A673 (cell line): ENCODE data around the gene FAM114A2. TPM values are rescaled to one million over a fixed set of nuclear protein-coding genes. Genes with fewer than 3 reads are reported as not detected.
"Not testable (repeated sequence)": the region's sequence is repeated elsewhere in the genome, so short reads cannot be mapped to it uniquely, and the experiment has no call there.

Source experiments
- BruUV-seq: library from RNA; stranded (reverse); fragments of 400-500 nt; replicated peaks from 2 replicates; lab custom pipeline; 2021; lab: Mats Ljungman, UMichigan
- CTCF ChIA-PET: fragments of 300-600 bp; sonication (Branson Sonifier 250); formaldehyde crosslinking; loops from one replicate; lab custom pipeline; 2022; ENCODE audit warnings: antibody characterized with exemption; lab: Charles Lee
- POLR2A ChIA-PET: fragments of 300-600 bp; sonication (Branson Sonifier 250); formaldehyde crosslinking; loops from one replicate; lab custom pipeline; 2022; ENCODE audit warnings: antibody characterized with exemption; ENCODE audit not compliant: low non-redundant PET; lab: Charles Lee
- DNase-seq: peaks from one replicate; pipeline ENCODE4 v3.0.0-alpha.2; 2015; ENCODE audit warnings: low spot score
- H3K27ac ChIP-seq: fragments of 200-600 bp; sonication (generic); 2 replicates; pipeline ENCODE4 v1.5.1; 2016; ENCODE audit warnings: mixed run types, low read depth, mild to moderate bottlenecking, mixed read lengths, antibody characterized with exemption, low read length; ENCODE audit not compliant: poor library complexity, severe bottlenecking
- H3K27me3 ChIP-seq: fragments of 200-600 bp; sonication (generic); replicated peaks from 2 replicates; pipeline ENCODE4 v1.6.1; 2017; ENCODE audit warnings: mixed run types, low read depth, mild to moderate bottlenecking, mixed read lengths, antibody characterized with exemption, low read length; ENCODE audit not compliant: insufficient read depth, poor library complexity
- H3K36me3 ChIP-seq: fragments of 200-600 bp; sonication (generic); 2 replicates; pipeline ENCODE4 v1.6.1; 2016; ENCODE audit warnings: mixed run types, mild to moderate bottlenecking, mixed read lengths, antibody characterized with exemption, low read length; ENCODE audit not compliant: insufficient read depth, poor library complexity, severe bottlenecking
- H3K4me1 ChIP-seq: fragments of 200-600 bp; sonication (generic); 2 replicates; pipeline ENCODE4 v1.6.1; 2017; ENCODE audit warnings: mixed run types, mild to moderate bottlenecking, mixed read lengths, antibody characterized with exemption, low read length; ENCODE audit not compliant: insufficient read depth, poor library complexity, severe bottlenecking
- H3K4me3 ChIP-seq: fragments of 200-600 bp; sonication (generic); 2 replicates; pipeline ENCODE4 v1.5.1; 2016; ENCODE audit warnings: low read depth, mixed run types, mild to moderate bottlenecking, mixed read lengths, low read length; ENCODE audit not compliant: poor library complexity, severe bottlenecking
- H3K9me3 ChIP-seq: fragments of 200-600 bp; sonication (generic); 2 replicates; pipeline ENCODE4 v1.6.1; 2016; ENCODE audit warnings: mixed run types, low read depth, mild to moderate bottlenecking, mixed read lengths, antibody characterized with exemption, low read length; ENCODE audit not compliant: poor library complexity, severe bottlenecking
- EZH2 ChIP-seq: fragments of 200-600 bp; sonication (generic); IDR thresholded peaks from 2 replicates; pipeline ENCODE4 v1.6.1; 2017; ENCODE audit warnings: borderline replicate concordance, low read depth, mild to moderate bottlenecking, mixed read lengths, antibody characterized with exemption, low read length; ENCODE audit not compliant: poor library complexity, severe bottlenecking
- intact Hi-C: fragments of 100-400 bp; cut with micrococcal nuclease; formaldehyde crosslinking; loops from one replicate; pipeline ENCODE4 v1.10.0; 2022; ENCODE audit not compliant: unreplicated experiment
- total RNA-seq: library from RNA; stranded (reverse); gene quantifications from 2 replicates; pipeline ENCODE4 v1.2.3, GENCODE V29; 2021
- TF ChIP-seq, protein P1 (sequence below): fragments of 300-800, 200-600 bp; sonication (generic); conservative IDR thresholded peaks from 2 replicates; pipeline ENCODE4 v1.5.1; 2017; ENCODE audit warnings: low read depth, mild to moderate bottlenecking, antibody characterized with exemption, low read length, moderate library complexity, mixed read lengths

Gene FAM114A2
- total RNA-seq, 1 experiment from 2014 or later, result 23.5 TPM

DNA sequence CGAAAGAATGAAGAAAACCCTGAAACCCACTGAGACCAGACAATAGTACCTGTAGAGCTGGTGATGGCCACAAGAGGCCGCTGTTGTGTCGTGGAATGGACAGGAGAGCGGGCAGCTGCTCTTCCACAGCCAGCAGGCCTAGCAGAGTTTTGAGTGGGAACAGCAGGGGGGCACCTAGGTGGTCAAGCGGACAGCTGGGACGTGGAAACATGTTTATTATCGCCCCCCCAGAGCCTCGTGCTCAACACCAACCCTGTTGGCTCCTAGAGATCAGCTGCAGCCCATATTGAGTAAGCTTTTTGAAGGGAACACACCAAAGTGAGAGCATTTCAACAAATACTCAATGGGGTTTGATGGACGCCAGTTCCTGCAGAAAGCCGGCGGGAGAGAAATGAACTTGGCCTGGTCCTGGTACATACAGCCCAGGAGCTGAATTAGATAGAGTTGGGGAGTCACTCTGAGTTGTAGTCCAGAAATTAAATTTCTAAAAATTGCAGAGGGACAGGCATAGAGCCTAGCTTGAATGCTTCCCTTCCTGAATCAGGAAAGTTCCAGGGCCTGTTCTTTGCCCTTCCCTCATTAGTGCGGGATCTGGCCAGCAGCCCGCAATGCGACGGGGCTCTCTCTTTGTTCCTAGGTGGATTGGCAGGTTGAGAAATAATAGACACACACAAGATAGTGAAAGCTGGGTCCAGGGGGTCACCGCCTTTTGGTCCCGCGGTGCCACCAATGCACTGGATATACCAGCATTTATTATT is 33.9 kb upstream of the FAM114A2 start:
- DNase-seq, result peak; percentile 78
- Histone ChIP-seq H3K27me3 (no peaks in the 10 kb centered on the region), H3K9me3 (no peaks in the 10 kb centered on the region), H3K4me1 (peaks cover 23% of the 10 kb centered on the region), H3K27ac (no peak overlapping the region), H3K4me3 (no peak overlapping the region), H3K36me3 (no peaks in the 10 kb centered on the region)
- no TSS peak for BruUV-seq
- ChIA-PET CTCF (interaction anchor here (0.6 to 2.0 kb wide), 11 partner anchors 92 to 389 kb away, joined by 3 to 29 read pairs (median 4); partner anchors contain the start of gene GALNT10), POLR2A (no interaction called here)
- TF ChIP-seq, protein P1, sequence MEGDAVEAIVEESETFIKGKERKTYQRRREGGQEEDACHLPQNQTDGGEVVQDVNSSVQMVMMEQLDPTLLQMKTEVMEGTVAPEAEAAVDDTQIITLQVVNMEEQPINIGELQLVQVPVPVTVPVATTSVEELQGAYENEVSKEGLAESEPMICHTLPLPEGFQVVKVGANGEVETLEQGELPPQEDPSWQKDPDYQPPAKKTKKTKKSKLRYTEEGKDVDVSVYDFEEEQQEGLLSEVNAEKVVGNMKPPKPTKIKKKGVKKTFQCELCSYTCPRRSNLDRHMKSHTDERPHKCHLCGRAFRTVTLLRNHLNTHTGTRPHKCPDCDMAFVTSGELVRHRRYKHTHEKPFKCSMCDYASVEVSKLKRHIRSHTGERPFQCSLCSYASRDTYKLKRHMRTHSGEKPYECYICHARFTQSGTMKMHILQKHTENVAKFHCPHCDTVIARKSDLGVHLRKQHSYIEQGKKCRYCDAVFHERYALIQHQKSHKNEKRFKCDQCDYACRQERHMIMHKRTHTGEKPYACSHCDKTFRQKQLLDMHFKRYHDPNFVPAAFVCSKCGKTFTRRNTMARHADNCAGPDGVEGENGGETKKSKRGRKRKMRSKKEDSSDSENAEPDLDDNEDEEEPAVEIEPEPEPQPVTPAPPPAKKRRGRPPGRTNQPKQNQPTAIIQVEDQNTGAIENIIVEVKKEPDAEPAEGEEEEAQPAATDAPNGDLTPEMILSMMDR, result peak; percentile 87
- TF ChIP-seq EZH2, result no peak
- intact Hi-C loops, result loop anchor here (1.0 to 10.0 kb wide), 4 partner anchors 90 to 532 kb away; no protein-coding TSS in a partner anchor

DNA sequence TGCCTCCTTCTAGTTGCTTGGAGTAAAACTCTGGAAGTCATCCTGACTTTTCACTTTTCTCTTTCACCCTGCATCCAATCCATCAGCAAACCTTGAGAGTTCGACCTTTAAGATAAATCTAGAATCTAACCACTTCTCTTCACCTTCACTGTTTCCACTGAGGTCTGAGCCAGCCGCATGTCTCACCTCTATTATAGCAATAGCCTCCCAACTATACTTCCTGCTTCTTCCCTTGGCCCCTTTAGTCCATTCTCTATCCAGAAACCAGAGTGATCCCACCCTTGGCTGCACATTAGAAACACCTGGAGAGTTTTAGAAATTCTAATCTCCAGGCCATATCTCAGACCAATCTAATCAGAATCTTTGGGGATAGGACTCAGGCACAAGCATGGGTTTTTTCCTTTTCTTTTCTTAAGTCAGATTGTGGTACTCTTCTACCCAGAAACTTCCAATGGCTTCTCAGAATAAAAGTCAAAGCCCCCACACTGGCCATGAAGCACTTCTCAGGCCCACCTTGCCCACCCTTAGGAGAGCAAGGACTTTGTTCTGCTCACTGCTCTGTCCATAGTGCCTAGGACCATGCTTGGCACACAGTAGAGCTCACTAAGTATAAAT is 33.2 kb upstream of the FAM114A2 start:
- Histone ChIP-seq H3K36me3 (no peaks in the 10 kb centered on the region), H3K4me3 (no peak overlapping the region), H3K27ac (no peak overlapping the region), H3K9me3 (no peaks in the 10 kb centered on the region), H3K4me1 (peaks cover 16% of the 10 kb centered on the region), H3K27me3 (no peaks in the 10 kb centered on the region)
- BruUV-seq, result no TSS peak
- TF ChIP-seq, protein P1, result no peak
- TF ChIP-seq EZH2, result no peak
- intact Hi-C loops, result loop anchor here (1.0 to 10.0 kb wide), 4 partner anchors 90 to 533 kb away; no protein-coding TSS in a partner anchor
- ChIA-PET CTCF (interaction anchor here (0.6 to 2.0 kb wide), 10 partner anchors 92 to 389 kb away, joined by 3 to 29 read pairs (median 4); partner anchors contain the start of gene GALNT10), POLR2A (no interaction called here)
- DNase-seq, result no peak

DNA sequence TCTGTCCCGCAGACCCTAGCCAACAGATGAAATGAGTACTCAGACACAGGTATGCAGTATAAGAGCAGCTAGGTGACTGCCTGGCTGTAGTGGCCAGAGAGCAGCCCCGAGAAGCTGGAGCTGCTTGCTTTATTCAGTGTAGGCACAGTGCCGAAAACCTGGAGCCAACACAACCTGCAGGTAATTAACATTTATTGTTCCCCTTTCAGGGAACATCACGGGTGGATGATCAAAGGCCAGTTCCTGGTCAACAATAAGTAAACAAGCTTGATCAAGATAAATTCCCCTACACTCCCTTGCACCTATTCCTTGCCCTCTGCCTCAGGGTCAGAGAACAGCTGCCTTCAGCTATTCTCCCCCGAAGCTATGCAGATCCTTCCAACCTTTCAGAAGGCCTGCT is 31.1 kb upstream of the FAM114A2 start:
- H3K4me1 ChIP-seq, CTCF ChIA-PET, H3K9me3 ChIP-seq, H3K27me3 ChIP-seq, H3K36me3 ChIP-seq, H3K27ac ChIP-seq, DNase-seq, H3K4me3 ChIP-seq, POLR2A ChIA-PET, BruUV-seq: not testable (repeated sequence)
- intact Hi-C loops, result loop anchor here (5.0 to 10.0 kb wide), 2 partner anchors 92 to 535 kb away; no protein-coding TSS in a partner anchor
